HG02642 (cell line): ENCODE measurements around the gene VPS9D1.
"Not testable (repeated sequence)": the region's sequence is repeated elsewhere in the genome, so short reads cannot be mapped to it uniquely, and the experiment has no call there.

Experiments
- ATAC-seq: cut with Tn5 transposase; IDR thresholded peaks from one replicate; pipeline ENCODE4 v1.9.1; 2021; ENCODE audit warnings: mild to moderate bottlenecking; ENCODE audit not compliant: unreplicated experiment, poor library complexity

Gene VPS9D1

GRCh38 chr16:89710709-89711564 lies 9.8 kb downstream of the VPS9D1 start:
- ATAC-seq: no peak

GRCh38 chr16:89709716-89710432 lies 10.8 kb downstream of the VPS9D1 start:
- no peak for ATAC-seq

DNA sequence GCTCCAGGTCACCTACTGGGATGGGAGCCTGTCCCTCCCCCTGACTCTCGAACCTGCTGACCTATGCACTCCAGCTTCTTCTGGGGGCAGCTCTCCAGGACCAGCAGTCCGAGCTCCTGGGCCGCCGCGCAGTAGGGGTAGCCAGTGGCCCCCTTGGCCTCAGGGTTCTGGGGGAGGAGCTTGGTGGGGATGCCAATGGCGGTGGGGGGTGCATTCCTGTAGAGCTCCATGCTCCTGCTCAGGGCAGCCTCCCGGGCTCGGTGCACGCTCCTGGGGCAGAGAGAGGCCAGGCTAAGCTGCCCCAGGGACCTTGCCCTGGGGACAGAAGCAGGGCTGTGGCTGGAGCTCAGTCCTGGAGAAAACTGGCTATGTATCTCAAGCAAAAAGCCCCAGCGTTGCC lies 11.5 kb downstream of the VPS9D1 start:
- no peak for ATAC-seq

DNA sequence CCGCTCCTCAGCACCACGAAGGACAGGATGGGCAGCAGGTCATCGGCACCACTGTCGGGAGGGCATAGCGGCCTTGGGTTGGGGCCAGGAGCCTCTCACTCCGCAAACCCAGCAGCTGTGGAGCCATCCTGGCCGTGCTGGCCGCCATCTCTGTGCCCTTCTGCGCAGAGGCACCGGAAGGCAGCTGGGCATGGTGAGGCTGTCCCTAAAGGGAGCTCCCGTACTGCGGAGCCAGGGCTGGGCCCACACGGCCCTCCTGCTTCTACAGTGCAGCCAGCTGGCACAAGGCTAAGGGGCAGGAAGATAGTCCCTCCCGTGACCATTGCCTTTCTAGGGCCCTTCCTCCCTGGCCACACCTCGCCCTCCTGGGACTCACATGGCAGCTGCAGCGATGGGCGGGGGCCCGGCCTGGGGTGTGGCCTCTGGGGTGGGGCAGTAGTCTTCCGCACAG lies 12.2 kb downstream of the VPS9D1 start:
- no peak for ATAC-seq

DNA sequence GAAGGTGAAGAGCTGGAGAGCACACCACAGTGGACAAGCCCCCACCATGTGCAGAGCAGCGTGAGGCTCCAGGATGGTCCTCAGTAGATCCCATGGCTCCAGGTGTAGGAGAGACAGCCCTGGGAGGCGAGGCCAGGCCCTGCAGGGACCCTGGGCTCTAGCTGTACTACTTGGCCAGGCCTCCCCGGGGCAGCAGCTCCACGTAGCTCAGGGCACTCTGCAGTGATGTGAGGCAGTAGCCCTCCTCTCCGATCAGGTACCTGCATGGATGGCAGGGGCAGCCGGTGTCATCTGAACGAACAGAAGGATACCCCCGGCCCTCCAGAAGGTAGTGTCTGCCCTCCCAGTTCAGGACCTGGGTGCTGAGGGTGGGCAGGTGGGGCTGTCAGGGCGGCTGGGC lies 13.0 kb downstream of the VPS9D1 start:
- ATAC-seq: no peak

- ATAC-seq: no peak
Measured at GRCh38 chr16:89706518-89707260, 14.0 kb downstream of the VPS9D1 start.

GRCh38 chr16:89705006-89705405 lies 15.7 kb downstream of the VPS9D1 start:
- no peak for ATAC-seq

- ATAC-seq: no peak
Measured at GRCh38 chr16:89704281-89704680, 16.4 kb downstream of the VPS9D1 start.

- peak; percentile 72 for ATAC-seq
Measured at GRCh38 chr16:89701425-89702406, 19.0 kb downstream of the VPS9D1 start, which contains the start of gene SPATA2L. SPATA2L (minus strand) TSS chr16:89701705; CDS start chr16:89701232, 473 bp downstream.

- ATAC-seq: peak; percentile 3
Measured at GRCh38 chr16:89700649-89701424, 19.9 kb downstream of the VPS9D1 start.

DNA sequence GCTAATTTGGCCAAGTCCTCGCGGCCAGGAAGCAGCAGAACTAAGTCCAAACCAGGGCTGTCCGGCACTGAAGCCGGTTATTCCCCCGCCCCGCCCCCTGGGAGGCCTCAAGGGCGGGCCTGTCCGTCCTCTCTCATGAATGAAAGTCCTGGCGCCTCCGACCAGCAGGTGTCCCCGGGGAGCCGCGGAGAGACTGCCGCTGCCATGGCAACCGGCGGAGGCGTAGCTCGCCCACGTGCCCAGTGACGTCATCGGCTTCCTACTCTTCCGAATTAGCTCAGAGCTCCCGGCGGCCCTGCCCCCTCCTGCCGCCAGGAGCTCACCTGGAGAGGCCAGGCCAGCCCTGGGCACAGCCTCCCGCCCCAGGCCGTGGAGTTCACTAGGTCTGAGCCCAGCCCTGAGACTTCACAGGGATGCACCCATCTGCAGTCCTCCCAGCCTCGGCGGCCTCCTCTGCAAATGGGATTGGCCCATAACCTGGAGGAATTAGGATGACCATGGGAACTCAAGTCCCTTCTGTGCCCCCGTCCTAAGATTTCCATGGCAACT lies 20.5 kb downstream of the VPS9D1 start:
- ATAC-seq: peak; percentile 53

DNA sequence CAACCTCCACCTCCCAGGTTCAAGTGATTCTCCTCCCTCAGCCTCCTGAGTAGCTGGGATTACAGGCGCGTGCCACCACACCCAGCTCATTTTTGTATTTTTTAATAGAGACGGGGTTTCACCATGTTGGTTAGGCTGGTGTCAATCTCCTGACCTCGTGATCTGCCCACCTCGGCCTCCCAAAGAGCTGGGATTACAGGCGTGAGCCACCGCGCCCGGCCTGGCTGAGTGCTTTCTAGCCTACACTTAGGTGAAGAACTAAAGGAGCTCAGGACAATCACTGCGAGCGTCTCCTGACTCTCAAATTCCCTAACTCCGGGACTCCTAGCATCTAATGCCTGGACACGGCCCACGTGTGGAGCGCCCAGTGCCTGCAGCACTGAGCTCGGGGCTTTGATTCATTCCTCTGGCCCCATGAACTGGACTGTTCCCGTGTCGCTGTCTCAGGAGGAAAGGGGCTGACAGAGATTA lies 21.0 kb downstream of the VPS9D1 start:
- not testable (repeated sequence) for ATAC-seq

DNA sequence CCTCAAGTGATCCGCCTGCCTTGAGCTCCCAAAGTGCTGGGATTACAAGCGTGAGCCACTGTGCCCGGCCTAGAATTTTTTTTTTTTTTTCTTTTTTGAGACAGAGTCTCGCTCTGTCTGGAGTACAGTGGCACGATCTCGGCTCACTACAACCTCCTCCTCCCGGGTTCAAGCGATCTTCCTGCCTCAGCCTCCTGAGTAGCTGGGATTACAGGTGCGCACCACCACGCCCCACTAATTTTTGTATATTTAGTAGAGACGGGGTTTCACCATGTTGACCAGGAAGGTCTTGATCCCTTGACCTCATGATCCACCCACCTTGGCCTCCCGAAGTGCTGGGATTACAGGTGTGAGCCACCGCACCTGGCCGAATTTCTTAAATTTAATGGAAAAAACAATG lies 22.0 kb downstream of the VPS9D1 start:
- not testable (repeated sequence) for ATAC-seq

GRCh38 chr16:89697616-89698331 lies 22.9 kb downstream of the VPS9D1 start:
- no peak for ATAC-seq

GRCh38 chr16:89697161-89697615 lies 23.5 kb downstream of the VPS9D1 start:
- ATAC-seq: no peak

GRCh38 chr16:89696670-89697128 lies 24.0 kb downstream of the VPS9D1 start:
- no peak for ATAC-seq

DNA sequence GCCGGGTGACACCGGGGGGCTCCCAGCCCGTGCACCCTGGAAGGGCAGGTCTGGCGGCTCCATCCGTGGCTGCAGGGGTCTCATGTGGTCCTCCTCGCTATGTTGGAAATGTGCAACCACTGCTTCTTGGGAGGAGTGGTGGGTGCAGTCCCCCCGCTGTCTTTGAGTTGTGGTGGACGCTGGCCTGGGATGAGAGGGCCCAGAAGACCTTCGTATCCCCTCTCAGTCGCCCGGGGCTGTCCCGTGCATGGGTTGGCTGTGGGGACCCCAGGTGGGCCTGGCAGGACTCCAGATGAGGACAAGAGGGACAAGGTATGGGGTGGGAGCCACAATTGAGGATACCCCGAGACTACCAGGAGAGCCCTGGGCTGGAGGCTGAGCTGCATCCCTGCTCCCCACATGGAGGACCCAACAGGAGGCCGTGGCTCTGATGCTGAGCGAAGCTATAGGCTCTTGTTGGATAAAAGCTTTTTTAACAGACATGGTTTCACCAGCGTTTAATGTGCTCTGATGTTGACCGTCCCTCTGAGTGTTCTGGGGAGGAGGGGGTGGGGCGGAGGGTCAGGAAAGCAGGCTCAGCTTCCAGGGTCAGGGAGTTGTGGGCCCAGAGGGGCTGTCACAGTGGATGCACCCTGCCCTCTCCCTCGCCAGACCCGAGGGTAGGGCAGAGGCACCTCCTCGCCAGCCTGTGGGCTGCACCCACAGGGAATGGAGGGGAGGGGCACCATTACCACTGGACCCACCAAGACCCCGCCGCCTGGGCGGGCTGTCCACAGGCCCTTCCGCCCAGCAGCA lies 24.6 kb downstream of the VPS9D1 start:
- no peak for ATAC-seq
